A549 (cell line): ENCODE results near the gene NNT. TPM values are rescaled to one million over a fixed set of nuclear protein-coding genes. Genes with fewer than 3 reads are reported as not detected.

Experiments used
- ATAC-seq, 2 experiments: fragments of 200-7000 bp in 1 of 2; fragments of >200 bp in 1 of 2; cut with Nextera tagmentation in 1 of 2; cut with Tn5 transposase in 1 of 2; 3 replicates each; pipeline versions ENCODE4 v1.8.0 to v1.9.1; 2018 to 2020; ENCODE audit warnings: mild to moderate bottlenecking in 1 of 2, moderate library complexity in 1 of 2
- CTCF ChIA-PET: fragments of 300-600 bp; sonication (Branson Sonifier 250); formaldehyde crosslinking; extraction: SDS; loops from one replicate; lab custom pipeline; 2021; ENCODE audit warnings: antibody characterized with exemption, inconsistent platforms; lab: Yijun Ruan, JAX
- POLR2A ChIA-PET: fragments of 350-600 bp; formaldehyde crosslinking; extraction: SDS; loops from one replicate; lab custom pipeline; 2021; ENCODE audit warnings: antibody characterized with exemption, inconsistent platforms; lab: Yijun Ruan, JAX
- DNase-seq, 2 experiments: peaks; one replicate each; pipeline versions ENCODE4 v3.0.0 to v3.0.0-alpha.2; 2011 to 2016; ENCODE audit warnings: low read depth in 1 of 2, low spot score in 1 of 2
- FAIRE-seq: peaks from 2 replicates; lab custom pipeline; 2011; peaks lifted over from hg19 to GRCh38; lab: Jason Lieb, UNC
- H3K27ac ChIP-seq, 2 experiments: fragments of >200 bp; sonication (Bioruptor Twin); formaldehyde crosslinking; 3 replicates each; pipeline ENCODE4 v1.5.1; 2016 to 2017
- H3K4me1 ChIP-seq: fragments of >200 bp; sonication (Bioruptor Twin); formaldehyde crosslinking; 3 replicates; pipeline ENCODE4 v1.6.1; 2016
- H3K4me2 ChIP-seq: fragments of >200 bp; sonication (Bioruptor Twin); formaldehyde crosslinking; 3 replicates; pipeline ENCODE4 v1.6.1; 2016
- H3K4me3 ChIP-seq: fragments of >200 bp; sonication (Bioruptor Twin); formaldehyde crosslinking; 3 replicates; pipeline ENCODE4 v1.5.1; 2016
- H3K9me3 ChIP-seq: fragments of >200 bp; sonication (Bioruptor Twin); formaldehyde crosslinking; 3 replicates; pipeline ENCODE4 v1.6.1; 2016
- BHLHE40 ChIP-seq: IDR thresholded peaks from 2 replicates; pipeline ENCODE4 v1.6.1; 2012; ENCODE audit warnings: low read depth, low read length, inconsistent platforms
- CTCF ChIP-seq: fragments of >200 bp; sonication (Bioruptor Twin); formaldehyde crosslinking; IDR thresholded peaks from 3 replicates; pipeline ENCODE4 v1.5.1; 2016
- FOSB ChIP-seq: fragments of 250-450 bp; sonication (Bioruptor Pico); IDR thresholded peaks from 2 replicates; pipeline ENCODE4 v1.5.0; 2020; ENCODE audit warnings: mild to moderate bottlenecking, moderate library complexity
- HDAC2 ChIP-seq: fragments of 200-600 bp; sonication (generic); IDR thresholded peaks from 2 replicates; pipeline ENCODE4 v1.6.1; 2016
- HOXB5 ChIP-seq: fragments of 250-450 bp; sonication (Bioruptor Pico); IDR thresholded peaks from 2 replicates; pipeline ENCODE4 v1.5.0; 2020; ENCODE audit warnings: mild to moderate bottlenecking, moderate library complexity
- JUN ChIP-seq, 2 experiments: fragments of >200 bp; sonication (Bioruptor Twin); formaldehyde crosslinking; IDR thresholded peaks; 2 replicates in 1 of 2; 3 replicates in 1 of 2; pipeline ENCODE4 v1.6.1; 2016 to 2017
- JUNB ChIP-seq: fragments of >200 bp; sonication (Bioruptor Twin); formaldehyde crosslinking; IDR thresholded peaks from 2 replicates; pipeline ENCODE4 v1.6.1; 2016
- MAFK ChIP-seq: fragments of 450-650 bp; IDR thresholded peaks from 2 replicates; pipeline ENCODE4 v1.6.1; 2014; ENCODE audit not compliant: partially characterized antibody
- NR3C1 ChIP-seq: fragments of >200 bp; sonication (Bioruptor Twin); formaldehyde crosslinking; IDR thresholded peaks from 3 replicates; pipeline ENCODE4 v1.6.1; 2017
- POLR2AphosphoS2 ChIP-seq: conservative IDR thresholded peaks from 2 replicates; pipeline ENCODE4 v1.6.1; 2012; ENCODE audit warnings: low read length, improper control_type of control experiment, inconsistent platforms
- RARB ChIP-seq: fragments of 250-450 bp; sonication (Bioruptor Pico); IDR thresholded peaks from 2 replicates; pipeline ENCODE4 v1.8.0; 2021; ENCODE audit warnings: mild to moderate bottlenecking, moderate library complexity
- SMC3 ChIP-seq: fragments of >200 bp; sonication (Bioruptor Twin); formaldehyde crosslinking; IDR thresholded peaks from 3 replicates; pipeline ENCODE4 v1.6.1; 2018; ENCODE audit warnings: inconsistent platforms
- SREBF2 ChIP-seq: fragments of 450-650 bp; IDR thresholded peaks from 2 replicates; pipeline ENCODE4 v1.6.1; 2014; ENCODE audit warnings: mild to moderate bottlenecking, moderate library complexity
- TP53 ChIP-seq: fragments of 250-450 bp; sonication (Bioruptor Pico); IDR thresholded peaks from 2 replicates; pipeline ENCODE4 v1.5.0; 2021; ENCODE audit warnings: mild to moderate bottlenecking, moderate library complexity
- ZC3H11A ChIP-seq: fragments of 450-650 bp; IDR thresholded peaks from 2 replicates; pipeline ENCODE4 v1.6.1; 2014; ENCODE audit warnings: antibody characterized with exemption, mild to moderate bottlenecking
- ZNF302 ChIP-seq: fragments of 250-450 bp; sonication (Bioruptor Pico); IDR thresholded peaks from 2 replicates; pipeline ENCODE4 v1.9.0; 2021; ENCODE audit warnings: inconsistent platforms, mild to moderate bottlenecking, moderate library complexity
- WGBS: methylation state at CpG from one replicate; pipeline ENCODE4 v1.1.6; 2017; ENCODE audit errors: missing lambda C conversion rate; 5-methylcytosine and 5-hydroxymethylcytosine counted together
- polyA plus RNA-seq, 4 experiments: library from polyadenylated mRNA; depleted of rRNA in 3 of 4; stranded (reverse); fragments of >200 nt; fragmentation: RNase III in 1 of 4; extraction: RNeasy Plus Mini Kit Qiagen cat#74134 plus additional on column Dnase treatment in 1 of 4; gene quantifications; 2 replicates in 3 of 4; 3 replicates in 1 of 4; pipeline ENCODE4 v1.2.3, GENCODE V29; 2011 to 2017
- TF ChIP-seq, protein P1 (sequence below): fragments of 250-450 bp; sonication (Bioruptor Pico); IDR thresholded peaks from 2 replicates; pipeline ENCODE4 v1.5.0; 2020; ENCODE audit warnings: low read depth, mild to moderate bottlenecking, moderate library complexity
- TF ChIP-seq, protein P2 (sequence below): IDR thresholded peaks from 2 replicates; pipeline ENCODE4 v1.6.1; 2012; ENCODE audit warnings: low read depth, borderline replicate concordance
- TF ChIP-seq, protein P3 (sequence below): IDR thresholded peaks from 2 replicates; pipeline ENCODE4 v1.6.1; 2012

The NNT gene
- polyA plus RNA-seq, 2 of the 4 experiments (the other 2 are of a cell fraction), result 15.2 to 35.5 TPM

GRCh38 chr5:43648499-43649124, 45.6 kb downstream of the NNT start:
- no peaks in the 10 kb centered on the region for H3K4me1 ChIP-seq
- CTCF ChIA-PET, result interaction anchor here (2.0 kb wide), 1 partner anchor 12 kb away, joined by 4 read pairs; no protein-coding TSS in a partner anchor
- 92% methylated on average over 2 of the region's 2 CpGs for WGBS
- no peak for TF ChIP-seq ZNF302 (CRISPR knock-in tag)
- no peak for TF ChIP-seq FOSB
- TF ChIP-seq, protein P1, sequence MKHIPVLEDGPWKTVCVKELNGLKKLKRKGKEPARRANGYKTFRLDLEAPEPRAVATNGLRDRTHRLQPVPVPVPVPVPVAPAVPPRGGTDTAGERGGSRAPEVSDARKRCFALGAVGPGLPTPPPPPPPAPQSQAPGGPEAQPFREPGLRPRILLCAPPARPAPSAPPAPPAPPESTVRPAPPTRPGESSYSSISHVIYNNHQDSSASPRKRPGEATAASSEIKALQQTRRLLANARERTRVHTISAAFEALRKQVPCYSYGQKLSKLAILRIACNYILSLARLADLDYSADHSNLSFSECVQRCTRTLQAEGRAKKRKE (CRISPR knock-in tag), result no peak
- no peak for TF ChIP-seq JUNB
- no peak for TF ChIP-seq NR3C1
- no peak for TF ChIP-seq SMC3
- no peak for TF ChIP-seq MAFK
- no peak for TF ChIP-seq TP53
- no peak for TF ChIP-seq POLR2AphosphoS2
- TF ChIP-seq HDAC2, result no peak
- no peak for TF ChIP-seq CTCF
- TF ChIP-seq ZC3H11A, result no peak
- TF ChIP-seq, protein P2, sequence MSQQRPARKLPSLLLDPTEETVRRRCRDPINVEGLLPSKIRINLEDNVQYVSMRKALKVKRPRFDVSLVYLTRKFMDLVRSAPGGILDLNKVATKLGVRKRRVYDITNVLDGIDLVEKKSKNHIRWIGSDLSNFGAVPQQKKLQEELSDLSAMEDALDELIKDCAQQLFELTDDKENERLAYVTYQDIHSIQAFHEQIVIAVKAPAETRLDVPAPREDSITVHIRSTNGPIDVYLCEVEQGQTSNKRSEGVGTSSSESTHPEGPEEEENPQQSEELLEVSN, result no peak
- TF ChIP-seq BHLHE40, result no peak
- TF ChIP-seq HOXB5 (CRISPR knock-in tag), result no peak
- TF ChIP-seq, all 56 proteins: peak for 0
- DNase-seq, result no peak
- Histone ChIP-seq H3K4me2 (no peak overlapping the region), H3K9me3 (no peaks in the 10 kb centered on the region), H3K4me3 (no peak overlapping the region), H3K27ac (no peak overlapping the region)
- ATAC-seq, result no peak
- POLR2A ChIA-PET, result no interaction called here
- no peak for FAIRE-seq

- DNase-seq (no peak), FAIRE-seq (no peak), ATAC-seq (no peak)
- POLR2A ChIA-PET, result interaction anchor here (0.6 kb wide), 1 partner anchor 18 kb away, joined by 3 read pairs; no protein-coding TSS in a partner anchor
- 60% methylated on average over 2 of the region's 2 CpGs for WGBS
- TF ChIP-seq, protein P3, sequence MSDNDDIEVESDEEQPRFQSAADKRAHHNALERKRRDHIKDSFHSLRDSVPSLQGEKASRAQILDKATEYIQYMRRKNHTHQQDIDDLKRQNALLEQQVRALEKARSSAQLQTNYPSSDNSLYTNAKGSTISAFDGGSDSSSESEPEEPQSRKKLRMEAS, result no peak
- no peak for TF ChIP-seq SREBF2
- H3K4me1 ChIP-seq, result no peaks in the 10 kb centered on the region
- H3K4me2 ChIP-seq, result no peak overlapping the region
- CTCF ChIA-PET, result interaction anchor here (2.0 kb wide), 1 partner anchor 12 kb away, joined by 4 read pairs; no protein-coding TSS in a partner anchor
- no peaks in the 10 kb centered on the region for H3K9me3 ChIP-seq
- no peak overlapping the region for H3K27ac ChIP-seq
- H3K4me3 ChIP-seq, result no peak overlapping the region
Measured at GRCh38 chr5:43649256-43649655, 46.3 kb downstream of the NNT start.

DNA sequence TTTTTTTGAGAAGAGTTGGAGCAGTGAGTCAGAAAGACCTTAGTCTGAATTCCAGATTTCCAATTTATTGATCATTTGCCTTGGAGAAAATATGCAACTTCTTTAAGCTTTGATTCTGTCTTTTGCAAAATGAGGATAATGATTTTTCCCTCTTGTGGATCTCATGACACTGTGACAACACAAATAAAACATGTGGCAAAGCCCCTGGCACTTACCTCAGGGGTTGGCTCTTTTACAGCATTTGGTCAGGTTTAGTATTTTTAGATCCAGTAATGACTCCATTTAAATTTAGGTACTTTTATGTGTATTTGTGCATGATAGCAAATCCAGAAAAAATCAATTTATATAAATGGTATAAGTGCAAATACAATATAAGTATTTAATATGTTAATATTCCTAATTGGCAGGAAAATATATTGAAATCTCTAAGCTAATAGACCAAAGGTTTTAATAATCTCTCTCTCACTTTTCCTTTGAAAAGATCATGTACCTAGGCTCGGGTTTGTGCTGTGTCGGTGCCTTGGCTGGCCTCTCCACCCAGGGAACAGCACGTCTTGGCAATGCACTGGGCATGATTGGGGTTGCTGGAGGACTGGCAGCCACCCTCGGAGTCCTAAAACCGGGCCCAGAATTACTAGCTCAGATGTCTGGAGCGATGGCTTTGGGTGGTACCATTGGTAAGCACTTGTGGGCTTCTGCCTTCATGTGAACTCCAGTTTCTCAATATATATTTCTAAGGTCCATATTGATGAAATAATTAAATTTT, 49.7 kb downstream of the NNT start:
- ATAC-seq, result no peak
- ChIA-PET CTCF (interaction anchor here (0.6 to 2.9 kb wide), 4 partner anchors 10 to 943 kb away, joined by 3 to 10 read pairs (median 3); no protein-coding TSS in a partner anchor), POLR2A (no interaction called here)
- TF ChIP-seq MAFK, result no peak
- no peak for TF ChIP-seq JUN (IDR thresholded peaks at IDR 0.05)
- no peak for TF ChIP-seq RARB
- Histone ChIP-seq H3K27ac (no peak overlapping the region), H3K4me1 (no peaks in the 10 kb centered on the region), H3K9me3 (no peaks in the 10 kb centered on the region), H3K4me3 (no peak overlapping the region), H3K4me2 (no peak overlapping the region)
- DNase-seq, result no peak
- no peak for FAIRE-seq
- 86% methylated on average over 6 of the region's 6 CpGs for WGBS
